ENCODE data around the gene MYBPC2. TPM values are rescaled to one million over a fixed set of nuclear protein-coding genes. Genes with fewer than 3 reads are reported as not detected.

MYBPC2 gene
- total RNA-seq, 1 donor from 2014 or later: 0.47 TPM

- H3K27me3 Mint-ChIP-seq (ENCODE audit: insufficient read depth): peaks cover 10% of the 10 kb centered on the region
- H3K9me3 Mint-ChIP-seq: no peaks in the 10 kb centered on the region
- intact Hi-C loops (cut with micrococcal nuclease): no loop called here
- peaks cover 8% of the 10 kb centered on the region for H3K36me3 Mint-ChIP-seq (ENCODE audit: low read depth)
- no peak overlapping the region for H3K27ac Mint-ChIP-seq
- no peak for DNase-seq (ENCODE audit: low spot score)
- H3K4me1 Mint-ChIP-seq (ENCODE audit: low read depth): peaks cover 18% of the 10 kb centered on the region
- H3K4me3 Mint-ChIP-seq: peak overlapping the region; percentile 17
Observed at GRCh38 chr19:50512112-50512998, 79.7 kb downstream of the MYBPC2 start.

DNA sequence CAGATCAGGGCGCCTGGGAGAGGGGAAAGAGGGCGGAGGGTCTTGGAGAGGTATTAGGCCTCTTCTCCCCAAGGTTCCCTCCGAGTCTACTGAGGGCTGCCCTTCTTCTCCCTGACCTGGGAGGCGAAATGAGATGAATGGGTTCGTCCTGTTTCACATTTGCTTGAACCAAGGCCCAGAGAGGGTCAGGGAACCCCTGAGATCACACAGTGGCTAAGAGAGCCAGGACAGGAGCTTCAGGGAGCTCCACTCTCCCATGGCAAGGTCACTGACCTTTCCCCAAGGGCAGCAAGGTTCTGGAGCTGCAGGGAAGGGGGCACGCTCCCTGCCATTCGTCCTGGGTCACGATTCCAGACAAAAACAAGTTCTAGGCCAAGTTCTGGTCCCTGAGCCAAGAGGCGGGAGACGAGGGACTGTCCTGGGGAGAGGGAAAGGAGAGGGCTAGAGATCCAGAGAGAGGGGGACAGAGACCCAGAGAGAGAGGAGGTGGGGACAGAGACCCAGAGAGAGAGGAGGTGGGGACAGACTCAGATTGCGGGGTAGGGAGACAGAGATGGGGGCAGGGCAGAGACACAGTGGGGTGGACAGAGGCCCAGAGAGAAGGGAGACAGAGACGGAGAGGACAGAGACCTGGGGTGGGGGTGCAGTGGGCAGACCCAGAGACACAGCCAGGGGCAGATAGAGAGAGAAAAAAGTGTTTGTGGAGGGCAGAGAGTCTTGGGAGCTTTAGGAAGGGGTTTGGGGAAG lies 80.5 kb downstream of the MYBPC2 start:
- no peak for DNase-seq (ENCODE audit: low spot score)
- intact Hi-C loops (cut with micrococcal nuclease): no loop called here

GRCh38 chr19:50513746-50514345 lies 81.2 kb downstream of the MYBPC2 start, which contains the start of gene ASPDH:
ASPDH (minus strand) TSS chr19:50513913; CDS start chr19:50513823, 90 bp downstream.
- Mint-ChIP-seq H3K9me3 (no peaks in the 10 kb centered on the region), H3K4me3 (peak within 1 kb of the TSS; percentile 17), H3K27me3 (ENCODE audit: insufficient read depth) (peaks cover 10% of the 10 kb centered on the region), H3K4me1 (ENCODE audit: low read depth) (peaks cover 14% of the 10 kb centered on the region), H3K27ac (peak within 1 kb of the TSS; percentile 19), H3K36me3 (ENCODE audit: low read depth) (peaks cover 5% of the 10 kb centered on the region)
- intact Hi-C loops (cut with micrococcal nuclease): no loop called here
- DNase-seq (ENCODE audit: low spot score): no peak

More for the DNA sequence above, 80.5 kb downstream of the MYBPC2 start:
- peak overlapping the region; percentile 17 for H3K4me3 Mint-ChIP-seq
- H3K27ac Mint-ChIP-seq: peak overlapping the region; percentile 19
- peaks cover 10% of the 10 kb centered on the region for H3K27me3 Mint-ChIP-seq (ENCODE audit: insufficient read depth)
- peaks cover 18% of the 10 kb centered on the region for H3K4me1 Mint-ChIP-seq (ENCODE audit: low read depth)
- peaks cover 7% of the 10 kb centered on the region for H3K36me3 Mint-ChIP-seq (ENCODE audit: low read depth)
- H3K9me3 Mint-ChIP-seq: no peaks in the 10 kb centered on the region

GRCh38 chr19:50514346-50515167 lies 81.9 kb downstream of the MYBPC2 start:
- Mint-ChIP-seq H3K27ac (no peak overlapping the region), H3K9me3 (no peaks in the 10 kb centered on the region), H3K36me3 (ENCODE audit: low read depth) (peaks cover 4% of the 10 kb centered on the region), H3K4me3 (no peak overlapping the region), H3K4me1 (ENCODE audit: low read depth) (peaks cover 13% of the 10 kb centered on the region), H3K27me3 (ENCODE audit: insufficient read depth) (peaks cover 10% of the 10 kb centered on the region)
- intact Hi-C loops (cut with micrococcal nuclease): no loop called here
- no peak for DNase-seq (ENCODE audit: low spot score)

GRCh38 chr19:50515168-50515561 lies 82.5 kb downstream of the MYBPC2 start:
- Mint-ChIP-seq H3K4me1 (ENCODE audit: low read depth) (peaks cover 13% of the 10 kb centered on the region), H3K36me3 (ENCODE audit: low read depth) (peaks cover 4% of the 10 kb centered on the region), H3K4me3 (no peak overlapping the region), H3K27me3 (ENCODE audit: insufficient read depth) (peaks cover 10% of the 10 kb centered on the region), H3K27ac (no peak overlapping the region), H3K9me3 (no peaks in the 10 kb centered on the region)
- no peak for DNase-seq (ENCODE audit: low spot score)
- intact Hi-C loops (cut with micrococcal nuclease): no loop called here

Other genes starting within 250 kb of the MYBPC2 start
- gene MYH14, start 229.3 kb upstream of the MYBPC2 start, total RNA-seq: not detected in 2 replicates
- 23.7 and 24.0 TPM in 2 replicates for gene KCNC3, start 103.5 kb upstream of the MYBPC2 start, total RNA-seq
- 15.8 and 16.4 TPM in 2 replicates for gene NAPSA, start 67.3 kb upstream of the MYBPC2 start, total RNA-seq
- 84.3 and 84.8 TPM in 2 replicates for gene NR1H2, start 56.4 kb upstream of the MYBPC2 start, total RNA-seq
- 171 and 178 TPM in 2 replicates for gene POLD1, start 48.5 kb upstream of the MYBPC2 start, total RNA-seq
- gene SPIB, start 14.0 kb upstream of the MYBPC2 start, total RNA-seq: 1.3 TPM in 2 replicates
- 90.0 and 95.4 TPM in 2 replicates for gene EMC10, start 43.6 kb downstream of the MYBPC2 start, total RNA-seq
- gene GARIN5A, start 44.0 kb downstream of the MYBPC2 start, total RNA-seq: 0.39 and 0.88 TPM in 2 replicates
- 38.5 and 41.7 TPM in 2 replicates for gene JOSD2, start 78.3 kb downstream of the MYBPC2 start, total RNA-seq
- gene ASPDH, start 81.0 kb downstream of the MYBPC2 start, total RNA-seq: not detected in 2 replicates
- 0.05 and 0.15 TPM in 2 replicates for gene LRRC4B, start 135.5 kb downstream of the MYBPC2 start, total RNA-seq
- not detected in 2 replicates for gene SYT3, start 207.0 kb downstream of the MYBPC2 start, total RNA-seq
- not detected in 2 replicates for gene C19orf81, start 216.6 kb downstream of the MYBPC2 start, total RNA-seq

All from activated T-helper 1 cell treated with anti-CD3 and anti-CD28 coated beads, Interleukin-12 subunit alpha, Interleukin-12 subunit beta, Interleukin-2, Interleukin-4 antibody, amounts not matched to agents 30 ng/mL and 10 ng/mL and 1 ng/mL, durations not matched to agents 14 hours and 24 hours and 36 hours (primary cell).